Measurements from ENCODE around the gene ZC3H18. TPM values are rescaled to one million over a fixed set of nuclear protein-coding genes. Genes with fewer than 3 reads are reported as not detected.

Gene ZC3H18
- polyA plus RNA-seq, 3 donors, result 5.5 to 36.4 (median 6.8) TPM

DNA sequence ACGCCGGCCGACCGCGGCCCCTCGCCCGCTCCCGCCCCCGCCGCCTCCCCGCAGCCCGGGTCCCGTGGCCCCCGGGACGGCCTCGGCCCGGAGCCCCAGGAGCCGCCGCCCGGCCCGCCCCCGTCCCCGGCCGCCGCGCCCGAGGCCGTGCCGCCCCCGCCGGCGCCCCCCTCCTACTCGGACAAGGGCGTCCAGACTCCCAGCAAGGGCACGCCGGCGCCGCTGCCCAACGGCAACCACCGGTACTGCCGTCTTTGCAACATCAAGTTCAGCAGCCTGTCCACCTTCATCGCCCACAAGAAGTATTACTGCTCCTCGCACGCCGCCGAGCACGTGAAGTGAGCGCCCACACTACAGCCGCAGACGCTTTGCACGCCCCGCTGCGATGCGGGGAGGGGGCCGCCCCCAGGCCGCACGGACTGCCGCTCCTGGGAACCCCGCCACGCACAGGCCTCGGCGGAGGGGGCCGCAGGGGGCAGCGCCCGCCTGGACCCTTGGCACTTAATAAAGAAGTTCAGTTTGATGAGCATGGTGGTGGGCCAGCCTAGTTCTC lies 35.5 kb upstream of the ZC3H18 start:
- no peaks in the 10 kb centered on the region for H3K36me3 ChIP-seq (replicated peaks in 1 of 2; ENCODE audit: control insufficient read depth in 1 of 2, insufficient read depth in 2 of 2, low read length in 2 of 2)
- 37% methylated on average over 50 of the region's 65 CpGs for WGBS (ENCODE audit: insufficient coverage)
- no peak overlapping the region for H3K9ac ChIP-seq (ENCODE audit: insufficient read depth, low read length, poor library complexity, severe bottlenecking)
- no peaks in the 10 kb centered on the region for H3K36me3 Mint-ChIP-seq
- H3K27ac Mint-ChIP-seq, result peak overlapping the region in 3 of 7 donors; percentile 41 to 60 (median 45)
- peaks cover 9 to 10% of the 10 kb centered on the region in 2 donors for H3K4me1 ChIP-seq (ENCODE audit: control insufficient read depth in 1 of 2, insufficient read depth in 2 of 2, low read length in 2 of 2)
- peak overlapping the region; percentile 74 for H3K4me2 ChIP-seq (replicated peaks; ENCODE audit: extremely low read depth, low read length, poor library complexity, severe bottlenecking)
- H3K4me3 ChIP-seq (replicated peaks in 1 of 3; ENCODE audit: low read depth in 2 of 3, low read length in 3 of 3), result peak overlapping the region; percentile 3 to 73 (median 25)
- no peaks in the 10 kb centered on the region for H3K9me3 Mint-ChIP-seq
- no peak overlapping the region for H3K27ac ChIP-seq (ENCODE audit: low read depth in 1 of 2, low read length in 2 of 2)
- peaks cover 15 to 17% (median 16%) of the 10 kb centered on the region in 3 donors for H3K27me3 Mint-ChIP-seq (ENCODE audit: low read depth in 3 of 3)
- TF ChIP-seq, protein P1, sequence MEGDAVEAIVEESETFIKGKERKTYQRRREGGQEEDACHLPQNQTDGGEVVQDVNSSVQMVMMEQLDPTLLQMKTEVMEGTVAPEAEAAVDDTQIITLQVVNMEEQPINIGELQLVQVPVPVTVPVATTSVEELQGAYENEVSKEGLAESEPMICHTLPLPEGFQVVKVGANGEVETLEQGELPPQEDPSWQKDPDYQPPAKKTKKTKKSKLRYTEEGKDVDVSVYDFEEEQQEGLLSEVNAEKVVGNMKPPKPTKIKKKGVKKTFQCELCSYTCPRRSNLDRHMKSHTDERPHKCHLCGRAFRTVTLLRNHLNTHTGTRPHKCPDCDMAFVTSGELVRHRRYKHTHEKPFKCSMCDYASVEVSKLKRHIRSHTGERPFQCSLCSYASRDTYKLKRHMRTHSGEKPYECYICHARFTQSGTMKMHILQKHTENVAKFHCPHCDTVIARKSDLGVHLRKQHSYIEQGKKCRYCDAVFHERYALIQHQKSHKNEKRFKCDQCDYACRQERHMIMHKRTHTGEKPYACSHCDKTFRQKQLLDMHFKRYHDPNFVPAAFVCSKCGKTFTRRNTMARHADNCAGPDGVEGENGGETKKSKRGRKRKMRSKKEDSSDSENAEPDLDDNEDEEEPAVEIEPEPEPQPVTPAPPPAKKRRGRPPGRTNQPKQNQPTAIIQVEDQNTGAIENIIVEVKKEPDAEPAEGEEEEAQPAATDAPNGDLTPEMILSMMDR (IDR thresholded peaks at IDR 0.05), result peak; percentile 8
- peaks cover 10% of the 10 kb centered on the region for H3K4me1 Mint-ChIP-seq
- no peaks in the 10 kb centered on the region for H3K9me3 ChIP-seq (replicated peaks in 1 of 2; ENCODE audit: control insufficient read depth in 1 of 2, insufficient read depth in 1 of 2, low read length in 2 of 2)
- peak; percentile 19 to 45 (median 36) for DNase-seq
- H2AFZ ChIP-seq (ENCODE audit: insufficient read depth, low read depth, low read length, poor library complexity, severe bottlenecking), result no peak overlapping the region
- H4K20me1 ChIP-seq (ENCODE audit: insufficient read depth, low read length), result peaks cover 5% of the 10 kb centered on the region
- peaks cover 3% of the 10 kb centered on the region for H3K79me2 ChIP-seq (ENCODE audit: insufficient read depth, low read length)
- peaks cover 0 to 7% of the 10 kb centered on the region in 2 donors for H3K27me3 ChIP-seq (ENCODE audit: control insufficient read depth in 2 of 2, insufficient read depth in 2 of 2, low read length in 2 of 2)
- peak overlapping the region; percentile 70 to 84 for H3K4me3 Mint-ChIP-seq
- intact Hi-C loops (cut with micrococcal nuclease), result loop anchor here in 1 of 2 donors (2.0 kb wide), 1 partner anchor 82 kb away; the partner anchor contains the start of gene ZFPM1

DNA sequence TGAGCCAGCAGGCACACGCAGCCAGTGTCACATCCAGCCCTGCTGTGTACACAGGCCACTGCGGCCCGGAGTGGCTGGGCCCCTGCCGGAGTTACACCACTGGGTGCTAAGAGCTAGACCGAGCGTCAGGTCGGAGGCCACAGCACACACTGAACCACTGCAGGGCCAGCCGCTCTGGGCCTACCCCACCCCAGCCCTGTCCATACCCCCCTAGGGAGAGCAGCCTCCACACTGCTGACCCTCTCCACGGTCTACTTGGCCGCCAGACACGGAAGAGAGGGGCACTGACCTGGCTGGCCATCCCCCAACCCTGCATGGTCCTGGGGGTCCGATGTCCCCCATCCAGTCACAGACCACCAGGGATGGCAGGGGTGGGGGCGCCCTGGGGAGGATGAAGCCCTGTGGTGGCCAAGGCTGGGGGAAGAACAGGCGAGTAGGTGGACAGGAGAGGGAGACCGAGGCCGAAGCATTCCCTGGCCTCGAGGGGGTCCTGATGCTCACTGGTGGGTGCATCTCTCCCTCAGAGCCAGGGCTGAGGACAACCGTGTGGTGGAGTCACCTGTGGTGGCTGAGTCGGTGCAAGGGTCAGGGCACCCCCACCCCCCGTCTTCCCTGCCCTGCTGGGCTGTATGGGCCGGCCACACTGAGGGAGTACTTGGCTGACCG lies 34.9 kb upstream of the ZC3H18 start:
- Histone ChIP-seq H3K79me2 (ENCODE audit: insufficient read depth, low read length) (peaks cover 3% of the 10 kb centered on the region), H3K4me3 (replicated peaks in 1 of 3; ENCODE audit: low read depth in 2 of 3, low read length in 3 of 3) (peak overlapping the region in 1 of 3 experiments; percentile 72), H3K36me3 (replicated peaks in 1 of 2; ENCODE audit: control insufficient read depth in 1 of 2, insufficient read depth in 2 of 2, low read length in 2 of 2) (no peaks in the 10 kb centered on the region), H3K4me1 (ENCODE audit: control insufficient read depth in 1 of 2, insufficient read depth in 2 of 2, low read length in 2 of 2) (peaks cover 9 to 10% of the 10 kb centered on the region in 2 donors), H2AFZ (ENCODE audit: insufficient read depth, low read depth, low read length, poor library complexity, severe bottlenecking) (no peak overlapping the region), H3K4me2 (replicated peaks; ENCODE audit: extremely low read depth, low read length, poor library complexity, severe bottlenecking) (peak overlapping the region; percentile 74), H3K27me3 (ENCODE audit: control insufficient read depth in 2 of 2, insufficient read depth in 2 of 2, low read length in 2 of 2) (peaks cover 0 to 9% of the 10 kb centered on the region in 2 donors), H3K27ac (ENCODE audit: low read depth in 1 of 2, low read length in 2 of 2) (no peak overlapping the region), H3K9ac (ENCODE audit: insufficient read depth, low read length, poor library complexity, severe bottlenecking) (no peak overlapping the region), H4K20me1 (ENCODE audit: insufficient read depth, low read length) (peaks cover 5% of the 10 kb centered on the region), H3K9me3 (replicated peaks in 1 of 2; ENCODE audit: control insufficient read depth in 1 of 2, insufficient read depth in 1 of 2, low read length in 2 of 2) (no peaks in the 10 kb centered on the region)
- no peak for DNase-seq
- Mint-ChIP-seq H3K36me3 (no peaks in the 10 kb centered on the region), H3K4me1 (peaks cover 10% of the 10 kb centered on the region), H3K9me3 (no peaks in the 10 kb centered on the region), H3K27me3 (ENCODE audit: low read depth in 3 of 3) (peaks cover 15 to 23% (median 22%) of the 10 kb centered on the region in 3 donors), H3K4me3 (peak overlapping the region; percentile 21 to 70), H3K27ac (no peak overlapping the region)
- TF ChIP-seq, protein P1 (IDR thresholded peaks at IDR 0.05), result no peak
- WGBS (ENCODE audit: insufficient coverage), result 96% methylated on average over 12 of the region's 22 CpGs
- intact Hi-C loops (cut with micrococcal nuclease), result loop anchor here in 1 of 2 donors (2.0 kb wide), 1 partner anchor 83 kb away; the partner anchor contains the start of gene ZFPM1

Data from CD14-positive monocyte (primary cell).